GM19099 (cell line): ENCODE results near the gene C11orf98.

ENCODE experiments used
- POLR2A ChIP-seq: IDR thresholded peaks from 3 replicates; pipeline ENCODE4 v1.6.1; 2011; ENCODE audit warnings: low read depth; ENCODE audit not compliant: insufficient read length; ENCODE audit errors: extremely low read depth

Gene C11orf98

DNA sequence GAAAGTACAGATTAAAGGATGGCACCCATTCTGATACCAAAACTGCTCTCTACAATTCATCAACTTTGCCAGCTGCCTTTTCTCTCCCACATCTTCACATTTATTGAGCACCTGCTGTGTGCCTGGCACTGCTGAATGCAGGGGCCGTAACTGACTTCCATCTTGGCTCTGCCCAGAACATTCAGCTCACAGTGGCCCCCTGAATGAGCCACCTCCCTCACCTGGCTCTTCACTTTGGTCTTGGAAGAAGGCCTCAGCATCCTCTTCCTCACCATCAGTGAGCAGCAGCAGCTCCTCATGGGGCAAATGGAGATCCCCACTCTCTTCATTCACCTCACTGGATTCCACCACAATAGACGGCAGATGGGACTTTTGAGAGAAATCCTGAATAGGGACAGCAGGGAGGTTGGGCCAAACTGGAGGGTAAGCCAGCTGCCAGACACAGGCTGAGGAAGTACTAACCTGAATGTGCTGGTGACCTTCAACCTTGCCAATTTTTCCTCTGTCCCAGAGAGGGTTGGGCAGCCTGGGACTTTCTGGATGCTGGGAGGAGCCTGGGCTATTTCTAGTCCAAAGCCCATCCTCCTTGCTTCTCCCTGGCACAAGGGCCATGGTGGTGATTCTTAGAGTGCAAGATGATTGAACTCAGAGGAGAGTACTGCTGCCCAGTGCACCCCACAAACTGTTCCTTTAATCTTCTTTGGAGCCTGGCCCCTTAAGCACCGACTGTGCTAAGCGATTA lies 4.6 kb upstream of the C11orf98 start:
- TF ChIP-seq POLR2A = no peak

DNA sequence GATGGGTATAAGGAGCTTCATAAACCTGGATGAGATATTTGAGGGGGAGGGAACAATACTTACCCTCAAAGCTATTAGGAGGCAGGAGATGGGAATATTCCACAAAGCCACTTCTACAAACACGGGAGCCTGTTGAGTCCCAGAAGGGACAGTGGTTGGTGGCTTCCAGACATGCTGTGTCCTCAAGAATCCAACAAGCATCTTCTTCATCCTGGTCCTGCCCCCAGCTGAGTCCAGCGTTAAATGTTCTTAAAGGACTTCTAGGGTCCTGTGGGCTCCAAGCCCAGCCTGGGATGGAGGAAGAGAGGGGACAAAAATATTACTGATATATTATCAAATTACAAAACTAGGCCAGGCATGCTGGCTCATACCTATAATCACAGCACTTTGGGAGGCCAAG lies 2.5 kb upstream of the C11orf98 start:
- no peak for TF ChIP-seq POLR2A

DNA sequence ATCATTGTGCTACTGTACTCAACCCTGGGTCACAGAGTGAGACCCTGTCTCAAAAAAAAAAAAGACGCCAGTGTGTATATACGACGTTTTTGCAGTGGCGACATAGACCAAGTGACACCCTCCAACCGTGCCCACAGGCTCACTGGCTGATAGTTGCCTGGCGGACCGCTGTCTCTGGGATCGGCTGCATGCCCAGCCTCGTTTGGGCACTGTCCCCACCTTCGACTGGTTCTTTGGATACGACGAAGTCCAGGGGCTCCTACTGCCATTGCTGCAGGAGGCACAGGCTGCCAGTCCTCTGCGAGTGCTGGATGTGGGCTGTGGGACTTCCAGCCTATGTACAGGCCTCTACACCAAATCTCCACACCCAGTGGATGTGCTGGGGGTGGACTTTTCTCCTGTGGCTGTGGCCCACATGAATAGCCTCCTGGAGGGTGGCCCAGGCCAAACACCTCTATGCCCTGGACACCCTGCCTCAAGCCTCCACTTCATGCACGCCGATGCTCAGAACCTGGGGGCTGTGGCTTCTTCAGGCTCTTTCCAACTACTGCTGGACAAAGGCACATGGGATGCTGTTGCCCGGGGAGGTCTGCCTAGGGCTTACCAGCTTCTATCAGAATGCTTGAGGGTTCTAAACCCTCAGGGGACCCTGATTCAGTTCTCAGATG lies 1.4 kb upstream of the C11orf98 start:
- no peak for TF ChIP-seq POLR2A

DNA sequence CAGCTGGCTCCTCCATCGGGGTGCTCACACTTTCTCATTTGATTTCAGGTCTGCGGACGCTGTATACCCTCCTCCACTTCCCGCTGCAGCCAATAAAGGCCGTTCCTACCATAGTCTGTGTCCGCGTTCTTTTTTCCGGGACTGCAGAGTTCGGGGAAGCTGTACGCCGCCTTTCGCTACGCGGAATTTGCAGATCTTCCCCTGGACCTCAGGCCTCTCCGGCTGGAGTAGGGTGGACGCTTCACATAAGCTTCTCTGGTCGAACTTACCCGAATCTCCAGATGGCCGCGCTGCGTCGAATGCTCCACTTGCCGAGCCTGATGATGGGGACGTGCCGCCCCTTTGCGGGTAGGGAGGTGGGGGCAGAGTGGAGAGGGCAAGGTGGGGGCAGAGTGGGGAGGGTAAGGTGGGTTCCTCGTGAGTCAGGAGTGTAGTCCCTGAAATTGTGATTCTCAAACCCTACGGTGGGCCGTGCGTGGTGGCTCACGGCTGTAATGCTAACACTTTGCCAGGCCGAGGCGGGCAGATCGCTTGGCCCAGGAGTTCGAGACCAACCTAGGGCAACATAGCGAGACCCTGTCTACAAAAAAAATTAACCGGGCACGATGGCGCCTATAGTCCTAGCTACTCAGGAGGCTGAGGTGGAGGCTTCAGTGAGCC lies 719 bp upstream of the C11orf98 start:
- TF ChIP-seq POLR2A = no peak

DNA sequence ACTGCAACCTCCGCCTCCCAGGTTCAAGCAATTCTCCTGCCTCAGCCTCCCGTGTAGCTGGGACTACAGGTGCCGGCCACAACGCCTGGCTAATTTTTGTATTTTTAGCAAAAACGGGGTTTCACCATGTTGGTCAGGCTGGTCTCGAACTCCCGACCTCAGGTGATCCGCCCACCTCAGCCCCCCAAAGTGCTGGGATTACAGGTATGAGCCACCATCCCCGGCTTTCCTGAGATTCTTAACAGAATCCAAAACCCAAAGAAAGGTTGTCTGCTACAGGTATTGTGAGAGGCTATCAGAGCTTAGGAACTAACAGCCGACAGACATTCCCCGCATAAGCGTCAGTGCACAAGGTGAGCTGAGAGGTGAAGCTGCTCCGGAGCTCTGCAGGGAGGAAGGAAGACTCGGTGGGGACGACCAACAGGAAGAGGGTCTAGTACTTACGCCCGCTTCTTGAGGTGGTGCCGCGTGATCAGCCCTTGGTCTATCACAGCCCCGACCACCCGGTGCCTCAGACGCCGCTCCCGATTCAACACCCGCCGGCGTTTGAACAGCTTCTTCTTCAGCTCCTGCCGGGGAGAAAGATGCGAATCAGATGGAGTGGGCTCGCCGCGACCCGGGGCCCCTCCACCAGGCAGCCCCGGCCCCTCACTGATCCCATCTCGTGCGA lies 470 bp downstream of the C11orf98 start:
- TF ChIP-seq POLR2A = no peak

DNA sequence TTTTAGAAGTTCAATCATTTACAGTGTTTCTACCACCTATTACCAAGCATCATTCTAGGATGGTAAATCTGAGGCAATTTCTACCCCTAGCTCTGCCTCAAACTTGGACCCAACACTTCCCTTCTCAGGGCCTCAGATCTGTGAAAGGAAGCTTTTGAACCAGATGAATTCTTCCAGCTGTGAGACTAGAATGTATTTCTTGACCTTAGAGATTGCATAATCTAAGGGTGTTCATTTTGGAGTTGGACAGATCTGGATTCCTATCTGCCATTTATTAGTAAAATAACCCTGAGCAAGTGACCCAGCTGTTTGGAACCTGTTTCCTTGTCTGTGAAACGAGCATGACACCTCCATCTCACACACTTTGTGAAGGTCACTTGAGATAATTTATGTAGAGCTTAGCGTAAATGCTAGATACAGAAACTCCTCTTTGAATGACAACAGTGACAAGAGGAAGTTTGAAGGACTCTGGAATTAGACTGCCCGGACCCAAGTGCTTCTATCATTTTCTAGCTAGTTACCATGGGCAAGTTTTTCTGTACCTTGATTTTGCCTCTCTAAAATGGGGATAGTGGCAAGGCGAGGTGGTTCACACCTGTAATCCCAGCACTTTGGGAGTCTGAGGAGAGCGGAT lies 8.1 kb downstream of the C11orf98 start:
- TF ChIP-seq POLR2A = no peak

DNA sequence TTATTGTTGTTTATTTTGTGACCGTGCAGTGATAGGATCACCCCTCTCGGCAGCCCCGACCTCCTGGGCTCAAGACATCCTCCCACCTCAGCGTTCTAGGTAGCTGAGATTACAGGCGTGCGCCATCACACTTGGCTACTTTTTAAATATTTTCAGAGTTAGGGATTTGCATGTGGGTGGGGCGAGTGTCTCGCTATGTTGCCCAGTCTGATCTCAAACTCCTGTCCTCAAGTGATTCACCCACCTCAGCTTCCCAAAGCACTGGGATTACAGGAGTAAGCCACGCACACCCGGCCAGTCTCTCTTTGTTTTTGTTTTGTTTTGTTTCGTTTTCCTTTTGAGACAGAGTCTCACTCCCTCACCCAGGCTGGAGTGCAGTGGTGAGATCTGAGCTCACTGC lies 10.7 kb downstream of the C11orf98 start:
- no peak for TF ChIP-seq POLR2A

DNA sequence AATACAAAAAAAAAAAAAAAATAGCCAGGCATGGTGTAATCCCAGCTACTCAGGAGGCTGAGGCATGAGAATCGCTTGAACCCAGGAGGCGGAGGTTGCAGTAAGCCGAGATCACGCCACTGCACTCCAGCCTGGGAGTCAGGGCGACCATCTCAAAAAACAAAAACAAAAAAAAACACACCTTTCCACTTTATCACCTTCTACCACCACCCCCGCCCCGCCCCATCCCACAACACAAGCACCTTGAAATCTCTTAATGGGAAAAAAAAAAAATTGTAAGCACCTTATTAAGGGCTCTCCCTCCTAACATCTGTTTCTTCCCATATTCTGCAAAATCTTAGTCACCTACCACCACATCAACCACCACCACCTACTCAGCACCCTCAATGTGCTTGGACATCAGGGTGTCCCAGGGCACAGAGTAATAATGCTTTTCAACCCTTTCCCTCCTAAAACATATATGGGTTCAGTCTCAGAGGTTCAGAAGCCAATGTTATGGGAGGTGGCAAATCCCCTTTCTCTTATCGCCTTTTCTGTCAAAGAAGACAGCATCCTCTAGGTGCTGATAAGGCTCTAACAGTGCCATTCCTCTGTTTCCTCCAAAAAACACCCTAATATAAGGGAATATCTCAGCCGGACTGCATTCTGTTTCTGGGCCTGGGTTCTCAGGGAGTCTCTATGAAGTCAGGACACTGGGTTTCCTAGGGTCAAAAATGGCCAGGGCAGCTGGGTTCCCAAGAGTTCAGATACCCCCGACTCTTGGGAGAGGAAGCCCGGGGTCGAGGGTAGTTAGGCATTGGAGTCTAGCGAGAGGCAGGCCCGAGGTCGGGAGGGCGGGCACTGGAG lies 12.6 kb downstream of the C11orf98 start:
- no peak for TF ChIP-seq POLR2A

DNA sequence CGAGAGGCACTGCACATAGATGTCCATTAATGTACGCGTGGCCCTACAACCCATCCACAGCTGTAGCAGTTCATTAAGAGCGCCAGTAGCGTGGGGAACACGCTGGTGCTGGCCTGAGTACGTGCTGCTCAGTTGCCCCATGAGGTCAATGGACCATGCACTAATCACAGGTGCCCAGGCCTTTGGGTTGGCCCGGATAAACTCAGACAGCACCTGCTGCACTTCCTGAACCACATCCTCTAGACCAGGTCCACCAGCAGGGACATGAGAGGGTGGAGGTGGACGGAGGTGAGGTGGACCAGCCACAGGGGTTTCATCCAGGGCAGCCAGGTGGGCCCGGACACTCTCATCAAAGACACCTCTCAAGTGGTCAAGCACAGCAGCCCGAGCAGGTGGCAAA lies 15.5 kb downstream of the C11orf98 start:
- no peak for TF ChIP-seq POLR2A

DNA sequence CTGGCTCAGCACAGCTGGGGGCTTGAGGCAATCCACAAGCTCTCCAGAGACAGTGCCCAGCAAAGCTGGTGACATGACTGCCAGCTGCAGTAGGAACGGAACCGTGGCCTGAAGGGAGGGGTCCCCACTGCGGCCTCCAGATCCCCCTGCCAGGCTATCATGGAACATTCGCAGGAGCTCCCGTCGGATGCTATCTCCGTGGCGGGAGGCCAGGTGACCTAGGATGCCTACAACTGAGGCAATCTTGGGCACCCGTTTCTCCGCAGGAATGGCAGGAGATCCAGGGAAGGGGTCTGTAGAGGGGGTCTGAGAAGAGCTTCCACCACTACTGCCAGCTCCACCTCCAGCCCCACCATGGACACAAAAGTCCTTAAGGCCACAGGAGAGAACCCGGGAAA lies 16.0 kb downstream of the C11orf98 start:
- TF ChIP-seq POLR2A = no peak

DNA sequence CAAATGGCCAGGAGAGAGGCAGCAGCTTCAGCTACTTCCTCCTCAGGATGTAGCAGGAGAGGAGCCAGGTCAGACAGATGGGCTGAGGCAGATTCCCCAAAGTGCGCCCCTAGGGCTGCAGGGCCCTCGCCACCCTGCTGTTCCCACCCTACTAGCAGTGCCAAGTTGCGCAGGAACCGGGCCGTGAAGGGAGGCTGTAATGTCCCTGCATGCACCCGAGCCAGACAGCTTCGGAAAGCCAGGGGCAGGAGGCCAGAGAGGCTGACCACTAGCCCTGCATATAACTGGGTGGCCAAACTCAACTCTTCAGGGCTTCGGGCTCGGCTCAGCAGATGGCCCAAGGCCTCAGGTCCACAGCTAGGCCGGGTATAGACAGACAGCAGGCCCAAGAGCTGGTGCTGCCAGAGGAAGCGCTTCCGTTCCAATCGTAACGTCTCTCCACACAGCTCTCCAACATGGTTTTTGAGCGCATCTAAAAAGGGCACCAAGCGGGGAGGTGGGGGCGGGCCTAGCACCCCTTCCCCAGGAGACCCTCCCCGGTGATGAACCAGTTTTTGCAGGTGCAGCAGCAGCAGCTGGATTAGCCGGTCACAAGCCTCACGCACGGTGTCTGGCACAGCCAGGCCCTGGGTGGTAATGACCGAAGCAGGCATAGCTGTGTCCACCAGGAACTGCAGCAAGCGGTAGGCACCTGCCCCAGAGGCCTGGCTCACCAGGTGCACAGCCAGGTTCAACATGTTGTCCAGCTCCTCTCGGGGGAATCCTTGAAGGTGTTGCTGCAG lies 16.6 kb downstream of the C11orf98 start:
- TF ChIP-seq POLR2A = no peak

DNA sequence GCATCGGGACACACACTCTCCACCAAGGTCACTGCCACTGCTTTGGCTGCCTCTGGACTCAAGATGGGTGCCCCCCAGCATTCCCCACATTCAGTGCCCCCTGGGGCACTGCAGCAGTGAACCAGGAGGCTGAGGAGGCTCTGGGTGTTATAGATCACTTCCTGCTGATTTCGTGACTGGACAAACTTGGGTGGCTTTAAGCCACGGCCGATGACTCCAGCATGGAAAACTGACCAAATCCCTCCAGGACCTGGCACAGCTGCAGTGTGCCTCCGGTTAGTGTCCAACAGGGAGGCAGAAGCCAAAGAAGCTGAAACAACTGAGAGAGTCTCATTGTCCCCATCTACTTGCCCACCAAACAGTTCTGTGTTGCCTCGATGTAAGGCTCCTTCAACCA lies 17.4 kb downstream of the C11orf98 start:
- TF ChIP-seq POLR2A = no peak

DNA sequence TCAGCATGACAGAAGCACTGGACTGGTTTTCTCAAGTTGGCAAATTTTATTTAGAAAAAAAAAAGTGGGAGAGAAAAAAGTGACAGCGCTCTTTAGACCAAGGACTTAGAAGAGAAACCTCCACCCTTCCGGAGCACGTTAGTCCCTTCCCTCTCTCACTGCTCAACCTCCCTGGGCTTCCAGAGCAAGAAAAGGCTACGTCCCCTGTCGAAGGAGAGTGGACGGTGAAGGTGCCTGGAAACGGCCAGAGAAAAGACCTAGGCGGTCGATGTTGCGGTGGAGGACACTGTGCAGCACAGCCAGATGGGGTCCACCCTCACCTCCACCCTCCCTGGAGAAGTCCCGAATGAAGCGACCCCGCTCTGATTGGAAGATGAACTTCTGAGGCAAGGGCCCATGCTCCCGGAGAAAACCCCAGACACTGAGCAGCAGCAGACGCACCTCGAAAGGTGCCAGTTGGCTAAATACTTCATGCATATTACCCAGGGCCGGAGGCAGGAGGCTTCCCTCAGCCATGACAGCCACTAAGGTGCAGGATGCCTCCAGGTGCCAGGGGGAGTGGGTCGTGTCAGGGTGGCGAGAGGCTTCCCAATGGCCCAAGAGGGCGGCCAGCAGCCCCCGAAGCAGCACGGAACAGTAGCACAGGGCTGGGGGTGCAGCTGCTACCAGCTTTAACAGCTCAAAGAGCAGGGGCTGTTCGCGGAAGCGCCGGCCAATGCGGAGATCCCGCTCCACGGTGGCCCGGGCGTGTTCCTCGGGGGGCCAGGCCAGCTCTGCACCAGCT lies 18.0 kb downstream of the C11orf98 start:
- TF ChIP-seq POLR2A = no peak
